Chondrocyte (in vitro differentiated cells): Measurements from ENCODE around the gene TBC1D24. TPM values are rescaled to one million over a fixed set of nuclear protein-coding genes. Genes with fewer than 3 reads are reported as not detected.

Experiments
- DNase-seq: peaks from one replicate; pipeline ENCODE4 v3.0.0; 2021; ENCODE audit warnings: mixed read lengths, low spot score
- H3K27ac Mint-ChIP-seq: one replicate; pipeline ENCODE4 v1.8.0; 2021; ENCODE audit warnings: mild to moderate bottlenecking, moderate library complexity, mixed read lengths; ENCODE audit not compliant: unreplicated experiment
- H3K27me3 Mint-ChIP-seq: 2 replicates; pipeline ENCODE4 v1.8.0; 2021; ENCODE audit warnings: low read depth, mixed read lengths
- H3K36me3 Mint-ChIP-seq: 2 replicates; pipeline ENCODE4 v1.8.0; 2021; ENCODE audit warnings: low read depth, mixed read lengths
- H3K4me1 Mint-ChIP-seq: 2 replicates; pipeline ENCODE4 v1.8.0; 2021; ENCODE audit warnings: low read depth, mild to moderate bottlenecking, mixed read lengths
- H3K4me3 Mint-ChIP-seq: one replicate; pipeline ENCODE4 v1.8.0; 2021; ENCODE audit warnings: mild to moderate bottlenecking, moderate library complexity, mixed read lengths; ENCODE audit not compliant: unreplicated experiment
- H3K9me3 Mint-ChIP-seq: 2 replicates; pipeline ENCODE4 v1.8.0; 2021; ENCODE audit warnings: low read depth, mixed read lengths
- total RNA-seq: library from RNA; stranded (reverse); gene quantifications from 3 replicates; pipeline ENCODE4 v1.2.1, GENCODE V29; 2021
- TF ChIP-seq, protein P1 (sequence below): fragments of 200-600 bp; sonication (generic); IDR thresholded peaks from 2 replicates; pipeline ENCODE4 v1.5.0; 2021; ENCODE audit warnings: antibody characterized with exemption, mild to moderate bottlenecking, moderate library complexity

TBC1D24 gene
- total RNA-seq, 1 donor from 2014 or later = 17.9 TPM

DNA sequence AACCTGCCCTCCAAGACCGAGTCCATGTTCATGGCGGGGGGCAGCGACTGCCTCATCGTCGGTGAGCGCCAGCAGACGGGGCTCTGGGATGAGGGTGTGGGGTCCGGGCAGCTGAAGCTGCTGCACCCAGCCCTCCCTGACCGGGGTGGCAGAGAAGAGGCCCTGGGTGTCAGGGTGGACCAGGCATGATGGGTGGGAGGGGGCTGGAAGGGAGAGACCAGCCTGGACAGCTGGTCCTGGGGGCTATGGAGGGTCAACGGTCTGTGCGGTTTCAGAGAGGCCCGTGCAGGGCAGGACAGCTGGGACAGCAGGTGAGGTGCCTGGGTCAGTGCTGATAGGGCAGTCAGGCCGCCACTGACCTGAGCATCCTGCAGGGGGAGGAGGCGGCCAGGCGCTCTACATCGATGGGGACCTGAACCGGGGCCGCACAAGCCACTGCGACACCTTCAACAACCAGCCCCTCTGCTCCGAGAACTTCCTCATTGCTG is 25.5 kb downstream of the TBC1D24 start:
- Mint-ChIP-seq H3K27me3 (no peaks in the 10 kb centered on the region), H3K4me3 (no peak overlapping the region), H3K27ac (no peak overlapping the region), H3K36me3 (peaks cover 2% of the 10 kb centered on the region), H3K9me3 (no peaks in the 10 kb centered on the region), H3K4me1 (peaks cover 18% of the 10 kb centered on the region)
- TF ChIP-seq, protein P1, sequence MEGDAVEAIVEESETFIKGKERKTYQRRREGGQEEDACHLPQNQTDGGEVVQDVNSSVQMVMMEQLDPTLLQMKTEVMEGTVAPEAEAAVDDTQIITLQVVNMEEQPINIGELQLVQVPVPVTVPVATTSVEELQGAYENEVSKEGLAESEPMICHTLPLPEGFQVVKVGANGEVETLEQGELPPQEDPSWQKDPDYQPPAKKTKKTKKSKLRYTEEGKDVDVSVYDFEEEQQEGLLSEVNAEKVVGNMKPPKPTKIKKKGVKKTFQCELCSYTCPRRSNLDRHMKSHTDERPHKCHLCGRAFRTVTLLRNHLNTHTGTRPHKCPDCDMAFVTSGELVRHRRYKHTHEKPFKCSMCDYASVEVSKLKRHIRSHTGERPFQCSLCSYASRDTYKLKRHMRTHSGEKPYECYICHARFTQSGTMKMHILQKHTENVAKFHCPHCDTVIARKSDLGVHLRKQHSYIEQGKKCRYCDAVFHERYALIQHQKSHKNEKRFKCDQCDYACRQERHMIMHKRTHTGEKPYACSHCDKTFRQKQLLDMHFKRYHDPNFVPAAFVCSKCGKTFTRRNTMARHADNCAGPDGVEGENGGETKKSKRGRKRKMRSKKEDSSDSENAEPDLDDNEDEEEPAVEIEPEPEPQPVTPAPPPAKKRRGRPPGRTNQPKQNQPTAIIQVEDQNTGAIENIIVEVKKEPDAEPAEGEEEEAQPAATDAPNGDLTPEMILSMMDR = no peak
- DNase-seq = no peak

DNA sequence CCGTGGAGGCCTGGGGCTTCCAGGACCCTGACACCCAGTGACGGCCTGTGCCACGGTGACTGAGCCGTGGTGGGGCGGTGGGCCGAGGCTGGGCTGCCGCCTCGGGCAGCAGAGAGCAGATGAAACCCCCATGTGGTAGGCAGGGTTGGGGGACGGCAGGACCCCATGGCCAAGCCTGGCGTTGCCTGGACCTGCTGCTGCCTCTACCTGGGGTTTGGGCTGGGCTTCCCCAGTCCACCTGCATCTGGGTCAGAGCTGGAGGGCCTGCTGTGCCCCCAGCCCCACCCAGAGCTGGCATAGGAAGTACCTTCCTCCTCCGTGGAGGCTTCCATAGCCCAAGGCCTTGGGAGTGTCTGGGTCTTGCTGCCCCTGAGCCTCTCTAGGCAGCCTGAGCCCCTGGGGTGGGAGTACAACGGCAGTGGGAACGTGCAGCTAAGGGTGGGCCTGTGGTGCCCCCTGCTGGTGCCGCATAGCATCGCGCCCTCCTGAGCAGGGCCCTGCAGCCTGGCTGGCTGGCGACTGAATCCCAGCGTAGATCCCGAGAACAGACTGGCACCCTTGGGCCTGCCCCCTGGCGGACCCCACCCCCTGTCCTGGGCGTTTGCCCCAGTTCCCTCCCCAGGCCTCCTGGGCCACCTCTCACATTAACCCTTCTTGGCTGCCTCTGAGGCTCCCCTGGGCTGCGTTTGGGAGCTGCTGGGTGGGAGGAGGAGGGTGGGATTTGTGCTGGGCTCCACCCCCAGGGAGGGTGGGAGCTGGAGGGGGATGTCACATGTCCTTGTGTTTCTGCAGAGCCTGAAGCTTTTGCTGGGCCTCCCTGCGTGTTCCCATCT is 26.2 kb downstream of the TBC1D24 start:
- Mint-ChIP-seq H3K4me1 (peaks cover 18% of the 10 kb centered on the region), H3K4me3 (no peak overlapping the region), H3K36me3 (peaks cover 2% of the 10 kb centered on the region), H3K9me3 (no peaks in the 10 kb centered on the region), H3K27me3 (no peaks in the 10 kb centered on the region), H3K27ac (no peak overlapping the region)
- TF ChIP-seq, protein P1 = peak; percentile 97
- no peak for DNase-seq

DNA sequence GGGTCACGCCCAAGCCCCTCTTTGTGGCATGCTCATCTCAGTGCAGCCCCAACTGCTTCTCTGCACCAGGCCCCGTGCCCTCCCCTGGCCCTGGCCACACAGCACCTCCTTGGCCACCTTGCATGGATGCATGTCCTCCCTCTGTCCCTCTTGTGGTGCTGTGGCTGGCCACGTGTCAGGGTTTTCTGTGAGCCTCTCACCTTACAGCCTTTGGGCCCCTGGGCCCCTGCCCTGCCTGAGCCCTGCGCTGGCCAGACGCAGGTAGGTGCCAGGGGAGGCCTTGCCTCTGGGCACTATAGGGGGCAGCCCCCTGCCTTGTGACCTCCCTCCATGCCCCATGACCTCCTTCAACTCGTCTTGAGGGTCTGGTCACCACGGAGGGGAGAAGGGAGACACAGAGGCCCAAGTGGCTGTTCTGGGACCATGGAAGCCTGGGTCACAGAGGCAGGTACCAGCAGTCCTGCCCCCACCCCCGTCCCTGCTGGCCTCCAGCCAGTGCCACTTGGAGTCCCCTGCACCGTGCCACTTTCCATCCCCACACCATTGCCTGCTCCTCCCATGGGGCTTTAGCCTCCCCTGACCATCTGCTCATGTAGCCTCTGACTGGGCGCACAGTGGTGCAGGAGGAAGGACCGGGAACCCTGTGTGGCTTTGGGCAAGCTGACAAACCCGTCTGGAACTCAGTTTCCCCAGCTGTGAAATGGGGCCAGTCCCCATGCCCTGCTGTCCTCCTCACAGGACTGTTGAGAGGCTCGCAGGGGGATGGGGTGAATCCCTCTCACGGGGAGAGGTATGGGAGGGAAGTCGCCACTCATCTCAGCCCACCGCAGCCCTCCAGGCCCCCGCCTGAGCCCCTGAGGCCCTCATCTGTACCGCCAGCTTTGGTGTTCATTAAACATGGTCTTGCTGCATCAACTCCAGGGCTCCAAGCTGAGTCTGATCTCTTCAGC is 27.3 kb downstream of the TBC1D24 start:
- H3K4me3 Mint-ChIP-seq = no peak overlapping the region
- no peak for DNase-seq
- no peaks in the 10 kb centered on the region for H3K27me3 Mint-ChIP-seq
- TF ChIP-seq, protein P1 = no peak
- peak overlapping the region; percentile 79 for H3K27ac Mint-ChIP-seq
- no peaks in the 10 kb centered on the region for H3K9me3 Mint-ChIP-seq
- peaks cover 18% of the 10 kb centered on the region for H3K4me1 Mint-ChIP-seq
- no peaks in the 10 kb centered on the region for H3K36me3 Mint-ChIP-seq

- no peak overlapping the region for H3K27ac Mint-ChIP-seq
- no peak for DNase-seq
- TF ChIP-seq, protein P1 = no peak
- H3K9me3 Mint-ChIP-seq = no peaks in the 10 kb centered on the region
- H3K27me3 Mint-ChIP-seq = no peaks in the 10 kb centered on the region
- peaks cover 14% of the 10 kb centered on the region for H3K4me1 Mint-ChIP-seq
- H3K4me3 Mint-ChIP-seq = no peak overlapping the region
- H3K36me3 Mint-ChIP-seq = no peaks in the 10 kb centered on the region
Measured at GRCh38 chr16:2505695-2506094, 30.8 kb downstream of the TBC1D24 start.

- Mint-ChIP-seq H3K36me3 (no peaks in the 10 kb centered on the region), H3K9me3 (no peaks in the 10 kb centered on the region), H3K27me3 (no peaks in the 10 kb centered on the region), H3K27ac (no peak overlapping the region), H3K4me1 (peaks cover 6% of the 10 kb centered on the region), H3K4me3 (no peak overlapping the region)
- no peak for DNase-seq
- TF ChIP-seq, protein P1 = no peak
Measured at GRCh38 chr16:2507052-2507659, 32.2 kb downstream of the TBC1D24 start.
